ENCODE data around the gene VSIG1. TPM values are rescaled to one million over a fixed set of nuclear protein-coding genes. Genes with fewer than 3 reads are reported as not detected.

The VSIG1 gene
- total and polyA plus RNA-seq, 2 of the 13 experiments (the other 11 are each of a cell fraction or from before 2014, with no cell fraction given) = 0.01 TPM; not detected in 1

DNA sequence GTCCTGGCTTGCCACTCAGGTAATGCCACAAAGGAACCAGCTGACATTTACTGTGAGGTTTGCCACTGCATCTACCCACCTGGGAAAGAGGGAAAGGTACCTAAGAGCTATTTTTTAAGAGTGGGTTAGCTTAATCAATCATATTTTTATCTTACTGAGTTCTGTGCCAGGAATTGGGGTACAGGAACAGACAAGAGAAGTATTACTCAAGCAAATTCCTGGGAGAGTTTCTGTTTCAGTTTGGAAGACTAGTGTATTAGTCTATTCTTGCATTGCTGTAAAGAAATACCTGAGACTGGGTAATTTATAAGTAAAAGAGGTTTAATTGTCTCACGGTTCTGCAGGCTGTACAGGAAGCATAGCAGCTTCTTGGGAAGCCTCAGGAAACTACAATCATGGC lies 23.3 kb downstream of the VSIG1 start:
- Histone ChIP-seq H3K4me1 (ENCODE audit: insufficient read depth, low read length) (no peaks in the 10 kb centered on the region), H3K9me3 (ENCODE audit: low read length) (no peaks in the 10 kb centered on the region), H3K27ac (ENCODE audit: extremely low read length, insufficient read depth, low read length) (no peak overlapping the region), H3K27me3 (ENCODE audit: control insufficient read depth in 1 of 2, insufficient read depth in 2 of 2, low read length in 2 of 2) (no peaks in the 10 kb centered on the region), H3K79me2 (ENCODE audit: insufficient read depth, low read length) (no peaks in the 10 kb centered on the region), H3K9ac (ENCODE audit: insufficient read depth, low read depth, low read length) (no peak overlapping the region), H3K4me3 (replicated peaks in 1 of 3; ENCODE audit: insufficient read depth in 1 of 3, low read depth in 2 of 3, low read length in 3 of 3) (no peak overlapping the region), H4K20me1 (ENCODE audit: insufficient read depth, low read length) (no peaks in the 10 kb centered on the region), H3K4me2 (ENCODE audit: low read depth, low read length) (no peak overlapping the region), H2AFZ (ENCODE audit: low read length) (no peak overlapping the region), H3K36me3 (replicated peaks in 1 of 2; ENCODE audit: control insufficient read depth in 1 of 2, insufficient read depth in 2 of 2, low read length in 2 of 2) (no peaks in the 10 kb centered on the region)
- no TSS peak for BruUV-seq (replicated peaks)
- FAIRE-seq (no peak), DNase-seq (ENCODE audit: low spot score) (no peak), ATAC-seq (no peak)
- TF ChIP-seq NR3C1 (CRISPR knock-in tag; IDR thresholded peaks at IDR 0.05) (no peak), ZNF720 (CRISPR knock-in tag; IDR thresholded peaks at IDR 0.05) (no peak), ZNF577 (CRISPR knock-in tag; IDR thresholded peaks at IDR 0.05; ENCODE audit: borderline replicate concordance, low read depth) (no peak), AFF4 (CRISPR knock-in tag; IDR thresholded peaks at IDR 0.05) (no peak), ZNF629 (CRISPR knock-in tag; conservative IDR thresholded peaks at IDR 0.05) (no peak), SRSF4 (IDR thresholded peaks at IDR 0.05; ENCODE audit: low read depth, low read length, poor library complexity, severe bottlenecking) (no peak), ZNF609 (CRISPR knock-in tag; IDR thresholded peaks at IDR 0.05; ENCODE audit: borderline replicate concordance) (no peak)
- TF ChIP-seq, protein P1, sequence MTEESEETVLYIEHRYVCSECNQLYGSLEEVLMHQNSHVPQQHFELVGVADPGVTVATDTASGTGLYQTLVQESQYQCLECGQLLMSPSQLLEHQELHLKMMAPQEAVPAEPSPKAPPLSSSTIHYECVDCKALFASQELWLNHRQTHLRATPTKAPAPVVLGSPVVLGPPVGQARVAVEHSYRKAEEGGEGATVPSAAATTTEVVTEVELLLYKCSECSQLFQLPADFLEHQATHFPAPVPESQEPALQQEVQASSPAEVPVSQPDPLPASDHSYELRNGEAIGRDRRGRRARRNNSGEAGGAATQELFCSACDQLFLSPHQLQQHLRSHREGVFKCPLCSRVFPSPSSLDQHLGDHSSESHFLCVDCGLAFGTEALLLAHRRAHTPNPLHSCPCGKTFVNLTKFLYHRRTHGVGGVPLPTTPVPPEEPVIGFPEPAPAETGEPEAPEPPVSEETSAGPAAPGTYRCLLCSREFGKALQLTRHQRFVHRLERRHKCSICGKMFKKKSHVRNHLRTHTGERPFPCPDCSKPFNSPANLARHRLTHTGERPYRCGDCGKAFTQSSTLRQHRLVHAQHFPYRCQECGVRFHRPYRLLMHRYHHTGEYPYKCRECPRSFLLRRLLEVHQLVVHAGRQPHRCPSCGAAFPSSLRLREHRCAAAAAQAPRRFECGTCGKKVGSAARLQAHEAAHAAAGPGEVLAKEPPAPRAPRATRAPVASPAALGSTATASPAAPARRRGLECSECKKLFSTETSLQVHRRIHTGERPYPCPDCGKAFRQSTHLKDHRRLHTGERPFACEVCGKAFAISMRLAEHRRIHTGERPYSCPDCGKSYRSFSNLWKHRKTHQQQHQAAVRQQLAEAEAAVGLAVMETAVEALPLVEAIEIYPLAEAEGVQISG (CRISPR knock-in tag; IDR thresholded peaks at IDR 0.05) = no peak
- TF ChIP-seq, protein P2, sequence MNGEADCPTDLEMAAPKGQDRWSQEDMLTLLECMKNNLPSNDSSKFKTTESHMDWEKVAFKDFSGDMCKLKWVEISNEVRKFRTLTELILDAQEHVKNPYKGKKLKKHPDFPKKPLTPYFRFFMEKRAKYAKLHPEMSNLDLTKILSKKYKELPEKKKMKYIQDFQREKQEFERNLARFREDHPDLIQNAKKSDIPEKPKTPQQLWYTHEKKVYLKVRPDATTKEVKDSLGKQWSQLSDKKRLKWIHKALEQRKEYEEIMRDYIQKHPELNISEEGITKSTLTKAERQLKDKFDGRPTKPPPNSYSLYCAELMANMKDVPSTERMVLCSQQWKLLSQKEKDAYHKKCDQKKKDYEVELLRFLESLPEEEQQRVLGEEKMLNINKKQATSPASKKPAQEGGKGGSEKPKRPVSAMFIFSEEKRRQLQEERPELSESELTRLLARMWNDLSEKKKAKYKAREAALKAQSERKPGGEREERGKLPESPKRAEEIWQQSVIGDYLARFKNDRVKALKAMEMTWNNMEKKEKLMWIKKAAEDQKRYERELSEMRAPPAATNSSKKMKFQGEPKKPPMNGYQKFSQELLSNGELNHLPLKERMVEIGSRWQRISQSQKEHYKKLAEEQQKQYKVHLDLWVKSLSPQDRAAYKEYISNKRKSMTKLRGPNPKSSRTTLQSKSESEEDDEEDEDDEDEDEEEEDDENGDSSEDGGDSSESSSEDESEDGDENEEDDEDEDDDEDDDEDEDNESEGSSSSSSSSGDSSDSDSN (CRISPR knock-in tag; IDR thresholded peaks at IDR 0.05) = no peak
- POLR2A ChIA-PET = no interaction called here
- CTCF ChIA-PET (ENCODE audit: low intra/inter-chr PET ratio, low total read pairs) = no interaction called here
- intact Hi-C loops (cut with micrococcal nuclease; ENCODE audit: unreplicated experiment) (no loop called here), in situ Hi-C loops (cut with HindIII; ENCODE audit: extremely low pct_ligation_motif_present, low pct_unique_long_range_greater_than_20kb) (no loop called here)
- WGBS (ENCODE audit: low lambda C conversion rate) = 6% methylated on average over 1 of the region's 1 CpG

Measured in HepG2 (cell line).